Neural crest cell (in vitro differentiated cells): Measurements from ENCODE around the gene VPS4A. TPM values are rescaled to one million over a fixed set of nuclear protein-coding genes. Genes with fewer than 3 reads are reported as not detected.
A peak's percentile ranks its signal among the peaks of the same experiment; 100 is the strongest.
"Not testable (repeated sequence)": the region's sequence is repeated elsewhere in the genome, so short reads cannot be mapped to it uniquely, and the experiment has no call there.

Experiments used
- DNase-seq: peaks from one replicate; pipeline ENCODE4 v3.0.0; 2021; ENCODE audit warnings: low read depth, mixed read lengths, low spot score
- H3K27ac Mint-ChIP-seq: one replicate; pipeline ENCODE4 v1.8.0; 2021; ENCODE audit warnings: mild to moderate bottlenecking, mixed read lengths; ENCODE audit not compliant: unreplicated experiment
- H3K27me3 Mint-ChIP-seq: 2 replicates; pipeline ENCODE4 v1.8.0; 2021; ENCODE audit warnings: low read depth, mild to moderate bottlenecking, mixed read lengths
- H3K36me3 Mint-ChIP-seq: 2 replicates; pipeline ENCODE4 v1.8.0; 2021; ENCODE audit warnings: low read depth, mild to moderate bottlenecking, mixed read lengths
- H3K4me1 Mint-ChIP-seq: 2 replicates; pipeline ENCODE4 v1.8.0; 2021; ENCODE audit warnings: mixed read lengths
- H3K4me3 Mint-ChIP-seq: one replicate; pipeline ENCODE4 v1.8.0; 2021; ENCODE audit warnings: mild to moderate bottlenecking, mixed read lengths
- H3K9me3 Mint-ChIP-seq: 2 replicates; pipeline ENCODE4 v1.8.0; 2021; ENCODE audit warnings: mixed read lengths
- CTCF ChIP-seq: fragments of 200-600 bp; sonication (generic); conservative IDR thresholded peaks from 2 replicates; pipeline ENCODE4 v1.5.0; 2021; ENCODE audit warnings: antibody characterized with exemption, mild to moderate bottlenecking
- total RNA-seq: library from RNA; stranded (reverse); gene quantifications from 2 replicates; pipeline ENCODE4 v1.2.1, GENCODE V29; 2021

The VPS4A gene
- total RNA-seq, 1 donor from 2014 or later = 35.3 TPM

GRCh38 chr16:69285240-69285639 lies 25.9 kb upstream of the VPS4A start:
- Mint-ChIP-seq H3K4me3 (no peak overlapping the region), H3K9me3 (no peaks in the 10 kb centered on the region), H3K36me3 (peaks cover 8% of the 10 kb centered on the region), H3K27me3 (no peaks in the 10 kb centered on the region), H3K4me1 (no peaks in the 10 kb centered on the region), H3K27ac (no peak overlapping the region)
- no peak for TF ChIP-seq CTCF
- no peak for DNase-seq

DNA sequence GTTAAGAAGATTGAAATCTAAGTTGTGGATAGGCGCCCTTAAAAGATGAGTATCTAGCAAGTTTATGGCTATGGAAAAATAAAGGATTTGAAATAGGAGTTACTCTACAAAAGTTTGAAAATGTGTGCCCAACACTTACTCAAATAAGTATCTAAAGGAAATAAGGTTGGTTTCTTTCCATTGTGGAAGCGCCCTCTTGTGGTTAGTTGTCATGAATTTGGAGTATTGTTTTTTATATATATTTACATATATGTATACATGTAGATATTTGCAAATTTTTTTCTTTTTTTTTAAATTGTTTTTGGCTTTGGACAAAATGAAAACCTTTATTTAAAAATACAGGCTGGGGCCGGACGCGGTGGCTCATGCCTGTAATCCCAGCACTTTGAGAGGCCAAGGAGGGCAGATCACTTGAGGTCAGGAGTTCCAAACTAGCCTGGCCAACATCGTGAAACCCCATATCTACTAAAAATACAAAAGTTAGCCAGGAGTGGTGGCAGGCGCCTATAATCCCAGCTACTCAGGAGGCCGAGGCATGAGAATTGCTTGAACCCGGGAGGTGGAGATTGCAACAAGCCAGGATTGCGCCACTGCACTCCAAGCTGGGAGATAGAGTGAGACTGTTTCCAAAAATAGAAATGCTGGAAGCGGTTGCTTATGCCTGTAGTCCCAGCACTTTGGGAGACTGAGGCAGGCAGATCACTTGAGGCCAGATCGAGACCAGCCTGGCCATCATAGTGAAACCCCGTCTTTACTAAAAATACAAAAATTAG lies 24.0 kb upstream of the VPS4A start:
- peak; percentile 83 for TF ChIP-seq CTCF
- no peak overlapping the region for H3K4me3 Mint-ChIP-seq
- DNase-seq = peak; percentile 18
- no peaks in the 10 kb centered on the region for H3K9me3 Mint-ChIP-seq
- no peaks in the 10 kb centered on the region for H3K27me3 Mint-ChIP-seq
- no peak overlapping the region for H3K27ac Mint-ChIP-seq
- H3K36me3 Mint-ChIP-seq = peaks cover 6% of the 10 kb centered on the region
- H3K4me1 Mint-ChIP-seq = no peaks in the 10 kb centered on the region

DNA sequence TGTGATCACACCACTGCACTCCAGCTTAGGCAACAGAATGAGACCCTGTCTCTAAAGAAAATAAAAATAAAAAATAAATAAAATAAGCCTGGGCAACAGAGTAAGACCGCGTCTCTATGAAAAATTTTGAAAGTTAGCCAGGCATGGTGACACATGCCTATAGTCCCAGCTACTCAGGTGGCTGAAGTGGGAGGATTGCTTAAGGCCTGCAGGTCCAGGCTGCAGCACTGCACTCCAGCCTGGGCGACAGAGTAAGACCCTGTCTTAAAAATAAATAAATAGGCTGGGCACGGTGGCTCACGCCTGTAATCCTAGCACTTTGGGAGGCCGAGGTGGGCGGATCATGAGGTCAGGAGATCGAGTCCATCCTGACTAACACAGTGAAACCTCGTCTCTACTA lies 19.5 kb upstream of the VPS4A start:
- not testable (repeated sequence) for DNase-seq, H3K4me3 Mint-ChIP-seq, H3K27me3 Mint-ChIP-seq, H3K9me3 Mint-ChIP-seq, H3K4me1 Mint-ChIP-seq, H3K27ac Mint-ChIP-seq, H3K36me3 Mint-ChIP-seq

GRCh38 chr16:69293401-69293800 lies 17.7 kb upstream of the VPS4A start:
- no peak overlapping the region for H3K4me3 Mint-ChIP-seq
- peaks cover 3% of the 10 kb centered on the region for H3K36me3 Mint-ChIP-seq
- no peak overlapping the region for H3K27ac Mint-ChIP-seq
- DNase-seq = no peak
- no peaks in the 10 kb centered on the region for H3K4me1 Mint-ChIP-seq
- TF ChIP-seq CTCF = no peak
- no peaks in the 10 kb centered on the region for H3K27me3 Mint-ChIP-seq
- H3K9me3 Mint-ChIP-seq = no peaks in the 10 kb centered on the region

DNA sequence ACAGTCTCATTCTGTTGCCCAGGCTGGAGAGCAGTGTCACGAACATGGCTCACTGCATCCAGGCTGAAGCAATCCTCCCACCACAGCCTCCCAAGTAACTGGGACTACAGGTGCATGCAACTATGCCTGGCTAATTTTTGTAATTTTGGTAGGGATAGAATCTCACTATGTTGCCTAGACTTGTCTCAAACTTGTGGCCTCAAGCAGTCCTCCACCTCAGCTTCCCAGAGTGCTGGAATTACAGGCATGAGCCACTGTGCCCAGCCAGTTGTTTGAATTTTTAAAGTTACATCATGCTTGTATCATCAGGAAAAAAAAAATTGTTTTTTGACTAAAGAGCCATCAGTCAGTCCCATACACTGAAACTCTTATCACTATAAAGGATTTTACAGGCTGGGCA lies 17.1 kb upstream of the VPS4A start:
- no peaks in the 10 kb centered on the region for H3K4me1 Mint-ChIP-seq

DNA sequence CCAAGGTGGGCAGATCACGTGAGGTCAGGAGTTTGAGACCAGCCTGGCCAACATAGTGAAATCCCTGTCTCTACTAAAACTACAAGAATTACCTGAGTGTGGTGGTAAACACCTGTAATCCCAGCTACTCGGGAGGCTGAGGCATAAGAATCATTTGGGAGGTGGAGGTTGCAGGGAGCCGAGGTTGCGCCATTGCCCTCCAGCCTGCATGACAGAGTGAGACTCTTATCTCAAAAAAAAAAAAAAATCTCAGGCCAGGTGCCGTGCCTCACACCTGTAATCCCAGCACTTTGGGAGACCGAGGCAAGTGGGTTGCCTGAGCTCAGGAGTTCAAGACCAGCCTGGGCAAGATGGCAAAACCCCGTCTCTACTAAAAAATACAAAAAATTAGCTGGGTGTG lies 14.4 kb upstream of the VPS4A start:
- not testable (repeated sequence) for H3K9me3 Mint-ChIP-seq, H3K4me1 Mint-ChIP-seq, H3K27me3 Mint-ChIP-seq, H3K36me3 Mint-ChIP-seq, DNase-seq, H3K27ac Mint-ChIP-seq, H3K4me3 Mint-ChIP-seq

More for the DNA sequence above, 17.1 kb upstream of the VPS4A start:
- Mint-ChIP-seq H3K4me3 (no peak overlapping the region), H3K27ac (no peak overlapping the region), H3K36me3 (peaks cover 3% of the 10 kb centered on the region), H3K27me3 (no peaks in the 10 kb centered on the region), H3K9me3 (no peaks in the 10 kb centered on the region)
- no peak for TF ChIP-seq CTCF
- DNase-seq = no peak
